ENCODE data around the gene UST.
A peak's percentile ranks its signal among the peaks of the same experiment; 100 is the strongest.

UST gene

GRCh38 chr6:149053848-149054558 is 307.2 kb downstream of the UST start:
- no peak for DNase-seq

DNA sequence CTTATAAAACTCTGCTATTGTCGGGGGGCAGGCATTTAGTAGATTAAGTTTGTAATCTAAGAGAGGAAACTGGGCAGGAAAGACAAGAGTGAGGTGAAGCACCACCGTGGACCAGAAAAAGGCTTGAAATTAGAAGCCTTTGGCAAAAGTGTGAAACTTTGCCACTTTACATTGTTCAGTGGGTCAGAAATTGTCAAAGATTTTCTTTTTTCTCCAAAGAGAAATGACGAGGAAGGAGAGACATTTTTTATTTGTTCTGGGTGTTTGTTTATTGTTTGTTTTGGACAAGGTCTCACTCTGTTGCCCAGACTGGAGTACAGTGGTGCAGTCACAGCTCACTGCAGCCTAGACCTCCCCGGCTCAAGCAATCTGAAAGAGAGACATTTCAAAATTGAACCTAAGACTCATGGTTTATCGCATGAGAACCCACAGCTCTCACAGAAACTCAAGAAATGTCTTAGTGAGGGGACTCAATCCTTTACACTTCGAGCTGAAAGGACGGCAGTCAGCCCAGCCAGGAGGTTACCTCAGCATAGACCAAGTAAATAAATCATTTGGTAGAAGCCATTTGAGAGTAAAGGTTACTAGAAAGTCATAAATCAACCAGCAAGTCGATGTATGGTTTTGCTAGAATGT is 307.8 kb downstream of the UST start:
- DNase-seq: no peak

GRCh38 chr6:149055195-149055899 is 308.5 kb downstream of the UST start:
- DNase-seq: no peak

DNA sequence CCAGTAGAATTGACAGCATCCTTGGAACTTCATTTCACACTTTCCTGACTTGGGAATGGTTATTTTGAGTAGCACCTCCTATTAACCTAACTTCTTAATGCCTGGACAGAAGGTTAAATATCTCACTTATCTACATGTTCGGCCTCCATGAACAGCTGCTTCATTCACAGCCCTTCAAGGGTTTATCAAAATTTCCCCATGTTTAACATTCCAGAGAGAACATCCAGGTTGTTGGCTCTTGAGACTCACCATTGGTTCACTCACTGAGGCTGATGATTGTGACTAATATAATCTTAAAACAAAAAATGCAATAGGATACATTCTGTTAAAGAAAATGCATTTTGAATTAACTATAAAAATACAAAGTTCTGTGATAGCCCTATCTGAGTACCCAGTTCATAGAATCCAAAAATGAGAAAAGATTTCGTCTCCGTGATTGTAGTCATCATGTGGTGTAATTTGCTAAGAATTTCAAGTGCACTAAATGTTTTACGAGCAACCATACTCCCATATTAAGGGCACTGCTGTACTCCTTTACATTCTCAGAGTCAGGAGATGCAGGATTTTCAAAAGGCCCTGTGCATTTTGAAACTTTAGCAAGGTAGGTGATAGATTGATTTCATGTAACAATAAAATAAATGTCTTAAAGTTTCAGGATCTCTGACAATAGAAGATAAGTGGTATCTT is 310.1 kb downstream of the UST start:
- no peak for DNase-seq

- no peak for DNase-seq
Measured at GRCh38 chr6:149057464-149057840, 310.6 kb downstream of the UST start.

DNA sequence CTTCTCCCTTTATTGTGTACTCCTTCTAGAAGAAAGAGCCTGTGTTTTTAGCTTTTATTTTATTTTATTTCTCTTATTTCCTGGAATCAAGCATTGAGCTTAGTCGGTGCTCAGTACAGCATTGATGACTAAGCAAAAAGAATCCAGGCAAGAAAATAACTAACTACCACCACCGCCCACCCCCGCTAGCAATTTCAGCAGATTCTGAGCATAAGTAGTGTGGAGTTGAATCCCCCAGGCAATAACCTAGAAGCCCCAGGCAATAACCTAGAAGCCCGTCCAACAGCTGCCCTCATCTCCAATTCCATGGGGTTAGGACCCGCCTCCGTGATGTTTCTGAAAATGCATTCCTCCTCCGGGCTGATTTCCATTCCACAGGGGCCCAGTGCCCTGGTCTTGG is 312.7 kb downstream of the UST start:
- DNase-seq: no peak

- DNase-seq: peak; percentile 43
Measured at GRCh38 chr6:149060300-149060984, 313.6 kb downstream of the UST start.

DNA sequence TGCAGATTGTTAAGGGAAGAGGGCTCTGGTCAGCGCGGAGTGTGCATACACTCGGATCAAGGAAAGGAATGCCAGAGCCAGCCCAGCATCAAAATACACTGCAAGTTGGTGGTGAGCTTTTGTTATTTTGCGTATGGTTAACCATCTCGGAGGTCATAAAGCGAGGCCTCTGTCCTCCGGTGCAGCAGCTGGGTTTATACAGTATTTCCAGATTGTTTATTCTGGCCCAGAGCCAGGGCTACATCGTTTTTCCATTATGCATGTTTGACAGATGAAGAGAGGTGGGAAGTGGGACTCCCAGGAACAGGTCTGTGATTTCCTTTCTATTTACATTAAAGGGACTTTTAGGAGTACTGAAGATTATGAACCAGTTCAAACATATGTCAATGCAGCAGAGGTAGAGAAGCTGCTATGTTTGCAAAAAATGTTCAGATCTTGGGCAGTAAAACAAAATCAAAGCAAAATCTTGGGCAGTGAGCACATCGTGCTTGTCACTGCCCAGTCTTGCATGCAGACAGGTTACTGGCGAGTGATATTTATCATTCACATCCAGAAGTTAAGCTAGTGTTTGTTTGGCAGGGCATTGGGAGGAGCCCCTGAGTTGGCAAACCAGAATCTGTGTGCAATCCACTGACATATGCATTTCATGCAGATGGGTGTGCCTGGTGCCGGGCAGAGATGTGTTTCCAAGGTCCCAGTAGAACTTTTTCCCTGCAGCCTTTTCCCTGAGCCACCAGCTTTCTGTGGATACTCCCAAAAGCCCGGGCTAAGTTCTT is 314.3 kb downstream of the UST start:
- peak; percentile 90 for DNase-seq

- no peak for DNase-seq
Measured at GRCh38 chr6:149061930-149062329, 315.1 kb downstream of the UST start.

DNA sequence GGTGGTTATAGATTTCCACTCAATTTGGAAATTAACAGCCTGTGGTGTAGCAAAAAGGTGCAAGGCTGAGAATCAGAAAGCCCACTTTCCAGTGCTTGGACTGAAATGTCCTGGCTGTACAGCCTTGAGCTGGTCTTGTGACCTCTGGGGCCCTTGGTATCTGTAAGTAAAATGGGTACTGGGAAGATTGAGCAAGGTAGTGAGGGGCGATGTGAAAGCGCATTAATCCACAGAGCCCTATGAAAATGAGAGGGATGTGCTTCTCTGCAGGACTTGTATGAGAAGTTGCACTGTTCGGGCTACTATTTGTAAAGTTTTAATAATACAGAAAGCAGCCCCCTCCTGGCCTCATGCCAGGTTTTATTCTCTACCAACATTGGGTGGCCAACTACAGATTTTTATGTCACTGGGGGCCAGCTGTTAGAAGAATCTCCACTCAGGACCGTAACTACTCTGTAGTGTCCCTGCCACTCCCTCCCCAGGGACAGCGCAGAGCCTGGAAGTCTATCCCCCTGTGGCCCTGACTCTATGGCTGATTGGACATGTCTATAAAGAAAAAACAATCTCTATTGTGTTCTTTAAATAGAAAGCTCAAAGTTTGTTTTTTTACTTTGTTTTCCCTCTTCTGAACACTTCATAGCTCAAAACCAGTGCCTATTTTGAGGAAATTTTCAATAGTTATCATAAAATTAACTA is 316.0 kb downstream of the UST start:
- DNase-seq: no peak

DNA sequence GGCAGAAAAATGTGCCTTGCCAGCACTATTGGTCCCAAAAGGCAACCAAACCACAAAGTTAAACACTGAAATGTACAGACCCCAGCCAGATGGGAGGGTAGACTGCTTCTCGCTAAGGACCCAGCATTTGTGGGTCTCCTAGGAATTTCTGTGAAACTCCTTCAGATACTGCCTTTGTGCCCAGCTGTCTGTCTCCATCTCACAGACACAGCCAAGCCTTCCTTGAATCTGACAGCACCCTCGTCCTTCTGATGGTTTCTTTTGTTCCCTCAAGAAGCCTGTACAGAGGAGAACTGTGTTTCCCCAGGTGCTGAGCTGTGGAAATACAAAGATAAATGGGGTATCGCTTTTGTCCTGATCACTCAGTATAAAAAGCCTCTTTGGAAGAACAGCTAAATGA is 316.6 kb downstream of the UST start:
- no peak for DNase-seq

- DNase-seq: no peak
Measured at GRCh38 chr6:149064001-149064659, 317.3 kb downstream of the UST start.

DNA sequence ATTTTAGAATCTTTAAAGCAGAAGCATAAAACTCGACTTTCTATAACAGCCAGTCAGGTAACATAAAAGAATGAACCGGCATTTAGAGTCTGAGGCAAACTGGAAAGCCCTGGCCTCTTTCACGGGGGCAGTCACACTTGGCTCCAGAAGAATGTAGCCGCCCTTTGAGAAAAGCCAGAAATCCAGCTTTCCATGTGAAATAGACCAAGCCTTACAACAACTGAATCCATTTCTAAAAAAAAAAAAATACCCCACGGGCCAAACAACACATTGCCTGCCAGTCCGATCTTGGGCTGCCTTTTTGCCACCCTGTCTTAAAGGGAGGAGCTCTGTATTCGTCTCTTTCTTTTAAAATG is 317.8 kb downstream of the UST start:
- no peak for DNase-seq

DNA sequence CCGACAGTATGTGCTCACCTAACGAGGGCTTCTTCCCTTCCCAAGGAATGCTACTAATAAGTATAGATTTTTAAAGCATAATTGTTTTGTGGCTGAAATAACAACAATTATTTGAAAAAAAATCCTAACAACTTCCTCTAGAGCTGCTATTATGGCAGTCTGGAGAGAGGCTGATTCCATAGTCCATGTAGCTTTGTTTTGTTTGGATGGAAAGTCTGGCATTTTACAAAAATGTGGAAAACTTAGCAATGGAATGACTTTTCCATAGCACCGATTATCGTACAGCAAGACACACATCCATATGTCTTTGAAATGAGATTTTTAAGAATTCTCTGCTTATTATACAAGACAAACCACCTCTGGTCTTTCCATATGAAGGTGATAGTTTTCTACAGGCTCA is 318.3 kb downstream of the UST start:
- DNase-seq: no peak

- no peak for DNase-seq
Measured at GRCh38 chr6:149065658-149066556, 319.1 kb downstream of the UST start.

DNA sequence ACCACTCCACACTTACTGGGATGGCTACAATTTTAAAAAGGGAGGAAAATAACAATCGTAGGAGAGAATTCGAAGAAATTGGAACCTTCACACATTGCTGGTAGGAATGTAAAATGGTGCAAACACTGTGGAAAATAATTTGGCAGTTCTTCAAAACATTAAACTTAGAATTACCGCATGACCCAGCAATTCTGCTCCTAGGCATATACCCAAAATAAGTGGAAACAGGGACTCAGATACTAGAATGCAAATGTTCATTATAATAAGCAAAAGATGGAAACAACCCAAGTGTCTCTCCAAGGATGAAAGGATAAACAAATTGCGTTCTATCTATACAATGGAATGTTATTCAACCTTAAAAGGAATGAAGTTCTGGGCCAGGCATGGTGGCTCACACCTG is 325.2 kb downstream of the UST start:
- DNase-seq: no peak

GRCh38 chr6:149074832-149075258 is 328.0 kb downstream of the UST start:
- DNase-seq: no peak

GRCh38 chr6:149075616-149076354 is 329.0 kb downstream of the UST start:
- no peak for DNase-seq

GRCh38 chr6:149076355-149076734 is 329.5 kb downstream of the UST start:
- DNase-seq: no peak

Measured in SHP77 treated with DMSO at 0.1 percent for 48 hours (cell line).